AG08395 (cell line): Measurements from ENCODE around the gene C5AR1.
"Not testable (repeated sequence)": the region's sequence is repeated elsewhere in the genome, so short reads cannot be mapped to it uniquely, and the experiment has no call there.

Experiments
- DNase-seq: peaks from one replicate; pipeline ENCODE4 v3.0.0; 2012; ENCODE audit warnings: mixed read lengths, low spot score

Gene C5AR1

GRCh38 chr19:47365455-47365854 lies 55.8 kb downstream of the C5AR1 start:
- DNase-seq: not testable (repeated sequence)

GRCh38 chr19:47370045-47370611 lies 60.5 kb downstream of the C5AR1 start:
- DNase-seq: peak; percentile 70

GRCh38 chr19:47371261-47371660 lies 61.6 kb downstream of the C5AR1 start:
- DNase-seq: no peak
